Adipocyte (in vitro differentiated cells): ENCODE data around the gene SUPT7L.

ENCODE experiments used
- DNase-seq: peaks from one replicate; pipeline ENCODE4 v3.0.0-alpha.2; 2015; ENCODE audit warnings: low read depth
- H3K27me3 ChIP-seq: replicated peaks from 2 replicates; pipeline ENCODE4 v1.7.0; 2013; ENCODE audit warnings: mild to moderate bottlenecking, low read length, moderate library complexity; ENCODE audit not compliant: control insufficient read depth, insufficient read depth
- H3K36me3 ChIP-seq: 2 replicates; pipeline ENCODE4 v1.7.0; 2013; ENCODE audit warnings: low read length, mild to moderate bottlenecking, moderate library complexity; ENCODE audit not compliant: control insufficient read depth, insufficient read depth, severe bottlenecking
- H3K4me1 ChIP-seq: 2 replicates; pipeline ENCODE4 v1.7.0; 2013; ENCODE audit warnings: mild to moderate bottlenecking, low read length, moderate library complexity; ENCODE audit not compliant: control insufficient read depth, insufficient read depth
- H3K4me3 ChIP-seq: 2 replicates; pipeline ENCODE4 v1.7.0; 2013; ENCODE audit warnings: mild to moderate bottlenecking, low read length, moderate library complexity
- H3K9ac ChIP-seq: 2 replicates; pipeline ENCODE4 v1.7.0; 2013; ENCODE audit warnings: mild to moderate bottlenecking, low read length, moderate library complexity
- H3K9me3 ChIP-seq: 2 replicates; pipeline ENCODE4 v1.7.0; 2013; ENCODE audit warnings: mild to moderate bottlenecking, low read length, moderate library complexity; ENCODE audit not compliant: control insufficient read depth

The SUPT7L gene

GRCh38 chr2:27655155-27655951 lies 8.1 kb downstream of the SUPT7L start:
- no peaks in the 10 kb centered on the region for H3K27me3 ChIP-seq
- no peak overlapping the region for H3K9ac ChIP-seq
- peaks cover 96% of the 10 kb centered on the region for H3K36me3 ChIP-seq
- DNase-seq = peak; percentile 41
- no peak overlapping the region for H3K4me3 ChIP-seq
- peaks cover 7% of the 10 kb centered on the region for H3K4me1 ChIP-seq
- H3K9me3 ChIP-seq = no peaks in the 10 kb centered on the region

GRCh38 chr2:27653397-27653796 lies 10.0 kb downstream of the SUPT7L start:
- peaks cover 94% of the 10 kb centered on the region for H3K36me3 ChIP-seq
- H3K4me1 ChIP-seq = peaks cover 10% of the 10 kb centered on the region
- no peak overlapping the region for H3K9ac ChIP-seq
- no peaks in the 10 kb centered on the region for H3K27me3 ChIP-seq
- no peak for DNase-seq
- H3K9me3 ChIP-seq = no peaks in the 10 kb centered on the region
- no peak overlapping the region for H3K4me3 ChIP-seq

- H3K36me3 ChIP-seq = peaks cover 94% of the 10 kb centered on the region
- no peaks in the 10 kb centered on the region for H3K9me3 ChIP-seq
Observed at GRCh38 chr2:27652790-27653189, 10.6 kb downstream of the SUPT7L start.

GRCh38 chr2:27652341-27652740 lies 11.1 kb downstream of the SUPT7L start:
- H3K36me3 ChIP-seq = peaks cover 94% of the 10 kb centered on the region
- no peak overlapping the region for H3K4me3 ChIP-seq
- H3K4me1 ChIP-seq = peaks cover 14% of the 10 kb centered on the region
- DNase-seq = no peak
- H3K27me3 ChIP-seq = no peaks in the 10 kb centered on the region
- H3K9ac ChIP-seq = no peak overlapping the region
- H3K9me3 ChIP-seq = no peaks in the 10 kb centered on the region

More at GRCh38 chr2:27652790-27653189, 10.6 kb downstream of the SUPT7L start:
- no peak for DNase-seq
- peaks cover 10% of the 10 kb centered on the region for H3K4me1 ChIP-seq
- no peak overlapping the region for H3K4me3 ChIP-seq
- H3K9ac ChIP-seq = no peak overlapping the region
- H3K27me3 ChIP-seq = no peaks in the 10 kb centered on the region

GRCh38 chr2:27651056-27651455 lies 12.4 kb downstream of the SUPT7L start:
- H3K9me3 ChIP-seq = no peaks in the 10 kb centered on the region
- no peak for DNase-seq
- peaks cover 22% of the 10 kb centered on the region for H3K4me1 ChIP-seq
- no peaks in the 10 kb centered on the region for H3K27me3 ChIP-seq
- H3K36me3 ChIP-seq = peaks cover 83% of the 10 kb centered on the region
- no peak overlapping the region for H3K4me3 ChIP-seq
- no peak overlapping the region for H3K9ac ChIP-seq

- no peak overlapping the region for H3K9ac ChIP-seq
- no peaks in the 10 kb centered on the region for H3K9me3 ChIP-seq
- peaks cover 73% of the 10 kb centered on the region for H3K36me3 ChIP-seq
- peaks cover 22% of the 10 kb centered on the region for H3K4me1 ChIP-seq
- DNase-seq = no peak
- no peak overlapping the region for H3K4me3 ChIP-seq
- no peaks in the 10 kb centered on the region for H3K27me3 ChIP-seq
Observed at GRCh38 chr2:27647737-27648136, 15.7 kb downstream of the SUPT7L start.

GRCh38 chr2:27647289-27647688 lies 16.1 kb downstream of the SUPT7L start:
- H3K4me1 ChIP-seq = peaks cover 22% of the 10 kb centered on the region
- DNase-seq = no peak
- H3K27me3 ChIP-seq = no peaks in the 10 kb centered on the region
- H3K9me3 ChIP-seq = no peaks in the 10 kb centered on the region
- H3K36me3 ChIP-seq = peaks cover 71% of the 10 kb centered on the region
- H3K9ac ChIP-seq = no peak overlapping the region
- H3K4me3 ChIP-seq = no peak overlapping the region

GRCh38 chr2:27645197-27645596 lies 18.2 kb downstream of the SUPT7L start:
- Histone ChIP-seq H3K27me3 (no peaks in the 10 kb centered on the region), H3K4me1 (peaks cover 17% of the 10 kb centered on the region), H3K36me3 (peaks cover 73% of the 10 kb centered on the region), H3K9ac (no peak overlapping the region), H3K9me3 (no peaks in the 10 kb centered on the region), H3K4me3 (no peak overlapping the region)
- no peak for DNase-seq

- no peak for DNase-seq
- Histone ChIP-seq H3K4me1 (peaks cover 5% of the 10 kb centered on the region), H3K9ac (no peak overlapping the region), H3K27me3 (no peaks in the 10 kb centered on the region), H3K9me3 (no peaks in the 10 kb centered on the region), H3K4me3 (no peak overlapping the region), H3K36me3 (peaks cover 84% of the 10 kb centered on the region)
Observed at GRCh38 chr2:27640722-27641245, 22.6 kb downstream of the SUPT7L start.

- Histone ChIP-seq H3K36me3 (peaks cover 88% of the 10 kb centered on the region), H3K27me3 (no peaks in the 10 kb centered on the region), H3K9me3 (no peaks in the 10 kb centered on the region), H3K9ac (no peak overlapping the region), H3K4me3 (no peak overlapping the region), H3K4me1 (peaks cover 5% of the 10 kb centered on the region)
- no peak for DNase-seq
Observed at GRCh38 chr2:27638709-27639108, 24.7 kb downstream of the SUPT7L start.

GRCh38 chr2:27638037-27638637 lies 25.3 kb downstream of the SUPT7L start:
- Histone ChIP-seq H3K4me1 (peaks cover 5% of the 10 kb centered on the region), H3K4me3 (no peak overlapping the region), H3K27me3 (no peaks in the 10 kb centered on the region), H3K36me3 (peaks cover 87% of the 10 kb centered on the region), H3K9me3 (no peaks in the 10 kb centered on the region), H3K9ac (no peak overlapping the region)
- DNase-seq = peak; percentile 22
